ENCODE data around the gene MOSMO.

- TF ChIP-seq CTCF (IDR thresholded peaks at IDR 0.05; ENCODE audit: extremely low read depth in 1 of 2, insufficient read depth in 1 of 2, low read depth in 1 of 2, low read length in 2 of 2) (no peak), POLR2A (IDR thresholded peaks at IDR 0.05; ENCODE audit: low read depth, low read length) (no peak), JUN (IDR thresholded peaks at IDR 0.05; ENCODE audit: borderline replicate concordance, insufficient read depth, insufficient read length, low read depth) (no peak), MAX (IDR thresholded peaks at IDR 0.05; ENCODE audit: insufficient read depth, insufficient read length) (no peak)
Observed at GRCh38 chr16:22075776-22076175, 67.9 kb downstream of the MOSMO start.

All from endothelial cell of umbilical vein (primary cell).